Vagina (tissue), 2 donors: ENCODE results near the gene PDE9A. TPM values are rescaled to one million over a fixed set of nuclear protein-coding genes. Genes with fewer than 3 reads are reported as not detected.
"Not testable (repeated sequence)": the region's sequence is repeated elsewhere in the genome, so short reads cannot be mapped to it uniquely, and the experiment has no call there.

Source experiments
- DNase-seq, 2 donors: peaks; one replicate each; pipeline ENCODE4 v3.0.0-alpha.2; 2017; ENCODE audit errors: extremely low spot score in 2 of 2
- H3K27ac ChIP-seq: fragments of 200-600 bp; sonication (generic); one replicate; pipeline ENCODE4 v1.5.1; 2019
- H3K27me3 ChIP-seq: fragments of 200-600 bp; sonication (generic); one replicate; pipeline ENCODE4 v1.5.1; 2019
- H3K36me3 ChIP-seq, 2 donors: fragments of 200-600 bp; sonication (generic); one replicate each; pipeline ENCODE4 v1.5.1; 2017 to 2019
- H3K4me1 ChIP-seq: fragments of 200-600 bp; sonication (generic); one replicate; pipeline ENCODE4 v1.5.1; 2019
- H3K4me3 ChIP-seq, 2 donors: fragments of 200-600 bp; sonication (generic); 1 replicate in 1 of 2; 2 replicates in 1 of 2; pipeline ENCODE4 v1.5.1; 2016 to 2019
- H3K9me3 ChIP-seq: fragments of 200-600 bp; sonication (generic); one replicate; pipeline ENCODE4 v1.5.1; 2019
- POLR2A ChIP-seq, 2 donors: fragments of 450-650 bp; IDR thresholded peaks; one replicate each; pipeline ENCODE4 v1.6.1; 2017; ENCODE audit warnings: antibody characterized with exemption in 2 of 2, mild to moderate bottlenecking in 2 of 2, moderate library complexity in 2 of 2
- POLR2AphosphoS5 ChIP-seq, 2 donors: sonication (generic); formaldehyde crosslinking; IDR thresholded peaks; one replicate each; pipeline ENCODE4 v1.9.0; 2017; ENCODE audit warnings: antibody characterized with exemption in 2 of 2, mild to moderate bottlenecking in 2 of 2, low read depth in 1 of 2; ENCODE audit not compliant: insufficient read depth in 1 of 2
- intact Hi-C: fragments of 100-400 bp; cut with DNase I; formaldehyde crosslinking; loops from one replicate; pipeline ENCODE4 v1.15.1; 2023
- total RNA-seq: library from RNA; depleted of rRNA; stranded (reverse); fragments of >200 nt; gene quantifications from one replicate; pipeline ENCODE4 v1.2.3, GENCODE V29; 2016
- TF ChIP-seq, protein P1 (sequence below), 3 experiments: fragments of 450-650 bp in 2 of 3; fragments of 200-600 bp in 1 of 3; sonication (generic) in 1 of 3; IDR thresholded peaks; one replicate each; pipeline ENCODE4 v1.5.1; 2017 to 2019; ENCODE audit warnings: antibody characterized with exemption in 3 of 3, mild to moderate bottlenecking in 2 of 3, moderate library complexity in 2 of 3

Gene PDE9A
- total RNA-seq, 1 donor from 2014 or later, result 9.6 TPM

DNA sequence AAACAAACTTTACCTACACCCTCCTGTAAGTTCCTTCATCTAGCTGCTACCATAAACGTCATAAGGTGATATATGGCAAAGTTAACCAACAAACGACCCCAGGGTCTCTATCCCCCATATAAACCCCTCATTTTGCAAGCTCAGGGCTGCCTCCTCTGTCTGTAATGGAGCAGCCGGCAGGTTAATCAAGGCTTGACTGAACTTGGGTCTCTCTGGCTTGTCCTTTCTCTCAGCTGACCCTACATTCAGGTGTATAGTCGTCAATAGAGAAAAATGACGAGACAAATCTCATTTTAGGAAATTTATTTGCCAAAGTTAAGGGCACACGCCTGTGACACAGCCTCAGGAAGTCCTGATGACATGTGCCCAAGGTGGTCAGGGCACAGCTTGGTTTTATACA is 158.5 kb downstream of the PDE9A start:
- Histone ChIP-seq H3K36me3 (no peaks in the 10 kb centered on the region), H3K27me3 (no peaks in the 10 kb centered on the region), H3K9me3 (no peaks in the 10 kb centered on the region), H3K27ac (peak overlapping the region; percentile 43), H3K4me3 (no peak overlapping the region), H3K4me1 (no peaks in the 10 kb centered on the region)
- intact Hi-C loops, result no loop called here
- no peak for TF ChIP-seq POLR2A (IDR thresholded peaks at IDR 0.05)
- TF ChIP-seq POLR2AphosphoS5 (IDR thresholded peaks at IDR 0.05; ENCODE audit: insufficient read depth in 1 of 2, low read depth in 1 of 2), result no peak
- TF ChIP-seq, protein P1, sequence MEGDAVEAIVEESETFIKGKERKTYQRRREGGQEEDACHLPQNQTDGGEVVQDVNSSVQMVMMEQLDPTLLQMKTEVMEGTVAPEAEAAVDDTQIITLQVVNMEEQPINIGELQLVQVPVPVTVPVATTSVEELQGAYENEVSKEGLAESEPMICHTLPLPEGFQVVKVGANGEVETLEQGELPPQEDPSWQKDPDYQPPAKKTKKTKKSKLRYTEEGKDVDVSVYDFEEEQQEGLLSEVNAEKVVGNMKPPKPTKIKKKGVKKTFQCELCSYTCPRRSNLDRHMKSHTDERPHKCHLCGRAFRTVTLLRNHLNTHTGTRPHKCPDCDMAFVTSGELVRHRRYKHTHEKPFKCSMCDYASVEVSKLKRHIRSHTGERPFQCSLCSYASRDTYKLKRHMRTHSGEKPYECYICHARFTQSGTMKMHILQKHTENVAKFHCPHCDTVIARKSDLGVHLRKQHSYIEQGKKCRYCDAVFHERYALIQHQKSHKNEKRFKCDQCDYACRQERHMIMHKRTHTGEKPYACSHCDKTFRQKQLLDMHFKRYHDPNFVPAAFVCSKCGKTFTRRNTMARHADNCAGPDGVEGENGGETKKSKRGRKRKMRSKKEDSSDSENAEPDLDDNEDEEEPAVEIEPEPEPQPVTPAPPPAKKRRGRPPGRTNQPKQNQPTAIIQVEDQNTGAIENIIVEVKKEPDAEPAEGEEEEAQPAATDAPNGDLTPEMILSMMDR (IDR thresholded peaks at IDR 0.05), result no peak
- DNase-seq, result peak in 1 of 2 donors; percentile 56

DNA sequence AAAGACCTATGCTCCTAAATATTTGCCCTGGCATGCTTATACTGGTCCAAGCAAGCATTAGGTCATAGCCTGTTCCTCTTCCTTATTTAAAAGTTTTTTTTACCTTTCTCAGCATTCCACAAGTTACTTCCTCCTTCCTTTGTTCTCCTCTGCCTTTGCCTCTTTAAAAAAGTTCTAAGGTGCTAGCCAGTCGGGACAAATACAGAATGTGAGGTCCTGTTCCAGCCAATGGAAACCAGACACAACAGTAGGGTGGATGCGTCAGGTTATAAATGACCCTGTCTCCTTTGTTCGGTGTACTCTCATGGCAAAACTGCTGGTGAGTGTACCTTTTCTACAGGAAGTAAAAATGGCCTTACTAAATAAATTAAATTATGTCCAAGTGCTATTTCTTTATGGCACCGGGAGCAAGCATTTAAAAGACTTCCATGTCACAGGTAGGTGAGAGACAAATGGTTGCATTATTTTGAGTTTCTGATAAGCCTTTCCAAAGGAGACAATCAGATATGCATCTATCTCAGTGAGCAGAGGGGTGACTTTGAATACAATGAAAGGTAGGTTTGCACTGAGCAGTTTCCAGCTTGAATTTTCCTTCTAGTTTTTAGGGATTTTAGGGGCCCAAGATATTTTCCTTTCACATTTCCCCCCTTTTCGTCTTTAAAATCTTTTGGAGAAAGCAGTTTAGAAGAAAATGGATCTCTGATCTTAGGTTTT is 159.3 kb downstream of the PDE9A start:
- peak in 1 of 2 donors; percentile 16 for DNase-seq
- TF ChIP-seq POLR2AphosphoS5 (IDR thresholded peaks at IDR 0.05; ENCODE audit: insufficient read depth in 1 of 2, low read depth in 1 of 2), result peak in 1 of 2 donors; percentile 79
- Histone ChIP-seq H3K4me3 (peak overlapping the region in 1 of 2 donors; percentile 13), H3K27ac (peak overlapping the region; percentile 60)
- H3K4me1 ChIP-seq, intact Hi-C loops, H3K9me3 ChIP-seq, H3K36me3 ChIP-seq, H3K27me3 ChIP-seq: not testable (repeated sequence)

DNA sequence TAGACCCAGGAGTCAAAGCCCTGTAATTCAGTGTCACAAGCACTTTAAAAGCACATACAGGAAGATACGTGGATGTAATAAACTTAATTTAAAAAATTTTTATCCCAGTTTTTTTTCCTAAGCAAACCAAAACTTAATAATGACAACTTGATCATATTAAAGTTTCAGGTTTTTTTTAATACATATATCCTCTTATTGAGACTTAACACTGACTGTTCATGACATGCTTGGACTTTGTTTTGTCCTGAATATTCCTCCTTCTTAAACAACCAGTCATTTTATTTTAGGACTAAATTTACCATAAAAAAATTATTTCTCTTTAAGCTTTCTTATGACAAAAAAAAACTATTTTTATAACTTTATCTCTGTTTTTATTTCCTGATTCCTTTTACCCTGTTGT is 161.8 kb downstream of the PDE9A start:
- Histone ChIP-seq H3K27ac (no peak overlapping the region), H3K9me3 (no peaks in the 10 kb centered on the region), H3K4me1 (no peaks in the 10 kb centered on the region), H3K27me3 (no peaks in the 10 kb centered on the region), H3K36me3 (no peaks in the 10 kb centered on the region), H3K4me3 (no peak overlapping the region)
- intact Hi-C loops, result loop anchor here (5.0 kb wide), 1 partner anchor 163 kb away; the partner anchor contains the start of gene PDE9A
- no peak for DNase-seq
- no peak for TF ChIP-seq POLR2AphosphoS5 (IDR thresholded peaks at IDR 0.05; ENCODE audit: insufficient read depth in 1 of 2, low read depth in 1 of 2)
- no peak for TF ChIP-seq POLR2A (IDR thresholded peaks at IDR 0.05)
- TF ChIP-seq, protein P1 (IDR thresholded peaks at IDR 0.05), result no peak

DNA sequence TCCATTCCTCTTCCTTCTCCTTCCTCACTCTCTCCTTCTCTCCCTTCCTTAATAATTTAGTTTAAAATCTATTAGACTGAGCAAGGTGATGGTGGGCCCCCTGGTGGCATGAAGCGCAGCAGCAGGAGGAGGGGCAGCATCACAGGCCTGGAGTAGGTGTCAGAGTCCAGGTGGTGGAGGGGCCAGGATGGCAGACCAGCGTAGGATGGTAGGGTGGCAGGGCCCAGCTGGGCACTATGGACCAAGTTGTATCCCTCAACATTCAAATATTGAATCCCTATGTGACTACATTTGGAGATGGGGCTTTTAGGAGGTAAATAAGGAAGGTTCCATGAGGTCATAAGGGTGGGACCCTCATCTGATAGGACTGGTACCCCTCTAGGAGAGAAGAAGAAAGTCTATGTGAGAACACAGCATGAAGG is 164.9 kb downstream of the PDE9A start:
- H3K4me1 ChIP-seq, result no peaks in the 10 kb centered on the region
- no peaks in the 10 kb centered on the region for H3K27me3 ChIP-seq
- DNase-seq, result peak in 1 of 2 donors; percentile 79
- H3K27ac ChIP-seq, result no peak overlapping the region
- intact Hi-C loops, result loop anchor here (2.0 to 5.0 kb wide), 2 partner anchors 166 to 224 kb away; partner anchors contain the start of gene PDE9A
- H3K36me3 ChIP-seq, result no peaks in the 10 kb centered on the region
- no peak overlapping the region for H3K4me3 ChIP-seq
- H3K9me3 ChIP-seq, result no peaks in the 10 kb centered on the region
- TF ChIP-seq, protein P1 (IDR thresholded peaks at IDR 0.05), result peak; percentile 51 to 82 (median 73)
- TF ChIP-seq POLR2A (IDR thresholded peaks at IDR 0.05) (no peak), POLR2AphosphoS5 (IDR thresholded peaks at IDR 0.05; ENCODE audit: insufficient read depth in 1 of 2, low read depth in 1 of 2) (peak in 1 of 2 donors; percentile 30)

DNA sequence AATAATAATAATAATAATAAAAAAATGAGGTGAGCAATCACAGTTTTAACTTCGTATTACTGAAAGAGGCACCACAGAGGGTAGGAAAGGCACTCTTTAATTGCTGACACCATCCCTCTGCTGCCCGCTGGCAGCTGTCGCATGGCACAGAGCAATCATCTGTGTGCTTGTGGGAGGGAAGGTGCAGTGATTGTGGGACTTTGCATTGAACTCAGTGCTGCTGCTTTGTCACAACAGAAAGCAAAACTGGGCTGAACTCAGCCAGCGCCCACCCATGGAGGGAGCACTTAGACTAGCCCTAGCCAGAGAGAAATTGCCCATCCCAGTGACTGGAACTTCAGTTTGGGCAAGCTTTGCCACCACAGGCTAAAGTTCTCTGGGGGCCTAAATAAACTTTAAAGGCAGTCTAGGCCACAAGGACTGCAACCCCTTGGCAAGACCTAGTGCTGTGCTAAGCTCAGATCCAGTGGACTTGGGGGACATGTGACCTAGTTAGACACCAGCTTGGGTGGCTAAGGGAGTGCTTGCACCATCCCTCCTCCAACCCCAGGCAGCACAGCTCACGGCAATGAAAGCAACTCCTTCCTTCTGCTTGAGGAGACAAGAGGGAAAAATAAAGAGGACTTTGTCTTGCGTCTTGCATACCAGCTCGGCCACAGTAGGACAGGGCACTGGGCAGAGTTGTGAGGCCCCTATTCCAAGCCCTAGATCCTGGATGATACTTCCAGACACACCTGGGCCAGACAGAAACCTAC is 166.6 kb downstream of the PDE9A start:
- Histone ChIP-seq H3K4me3 (no peak overlapping the region), H3K27me3 (no peaks in the 10 kb centered on the region), H3K9me3 (no peaks in the 10 kb centered on the region), H3K36me3 (no peaks in the 10 kb centered on the region), H3K4me1 (no peaks in the 10 kb centered on the region), H3K27ac (no peak overlapping the region)
- intact Hi-C loops, result loop anchor here (2.0 to 5.0 kb wide), 2 partner anchors 168 to 225 kb away; partner anchors contain the start of gene PDE9A
- no peak for DNase-seq
- TF ChIP-seq, protein P1 (IDR thresholded peaks at IDR 0.05), result no peak
- TF ChIP-seq POLR2A (IDR thresholded peaks at IDR 0.05) (no peak), POLR2AphosphoS5 (IDR thresholded peaks at IDR 0.05; ENCODE audit: insufficient read depth in 1 of 2, low read depth in 1 of 2) (no peak)
